K562 treated with DMSO at 1 percent for 48 hours (cell line): Measurements from ENCODE around the gene ESYT3. TPM values are rescaled to one million over a fixed set of nuclear protein-coding genes. Genes with fewer than 3 reads are reported as not detected.

ENCODE experiments used
- total RNA-seq: library from RNA; unstranded; fragments of 300-600 nt; gene quantifications from 2 replicates; pipeline ENCODE4 v1.2.3, GENCODE V29; 2022; ENCODE audit warnings: low replicate concordance; ENCODE audit errors: extremely low read depth

ESYT3 gene
- total RNA-seq, result not detected in 2 replicates

GRCh38 chr3:138434276-138434874 is at the start of gene ESYT3:
Gene ESYT3, plus strand, starts transcription at chr3:138434616. Its CDS starts 183 bp downstream, at chr3:138434799.

Other genes starting within 250 kb of the ESYT3 start
- gene ARMC8, start 247.3 kb upstream of the ESYT3 start, total RNA-seq, result not detected in 2 replicates
- gene NME9, start 104.8 kb upstream of the ESYT3 start, total RNA-seq, result not detected in 2 replicates
- not detected in 2 replicates for gene MRAS, start 86.0 kb upstream of the ESYT3 start, total RNA-seq
- gene CEP70, start 159.6 kb downstream of the ESYT3 start, total RNA-seq, result not detected in 2 replicates
- gene FAIM, start 174.2 kb downstream of the ESYT3 start, total RNA-seq, result not detected in 2 replicates